Mucosa of descending colon (tissue), 3 donors: ENCODE measurements around the gene ZNF772. TPM values are rescaled to one million over a fixed set of nuclear protein-coding genes. Genes with fewer than 3 reads are reported as not detected.
"Not testable (repeated sequence)": the region's sequence is repeated elsewhere in the genome, so short reads cannot be mapped to it uniquely, and the experiment has no call there.

Source experiments
- ATAC-seq: fragments of 200-7000 bp; cut with Tn5 transposase; one replicate; pipeline ENCODE4 v1.9.1; 2020; ENCODE audit warnings: mild to moderate bottlenecking, moderate library complexity
- DNase-seq, 3 donors: peaks; one replicate each; pipeline ENCODE4 v3.0.0-alpha.2; 2020
- H3K36me3 ChIP-seq: fragments of 200-600 bp; one replicate; pipeline ENCODE4 v1.8.0; 2021; ENCODE audit warnings: low read depth, mild to moderate bottlenecking
- H3K4me1 ChIP-seq: fragments of 200-600 bp; one replicate; pipeline ENCODE4 v1.8.0; 2021; ENCODE audit warnings: low read depth, mild to moderate bottlenecking
- H3K4me3 ChIP-seq: fragments of 200-600 bp; one replicate; pipeline ENCODE4 v1.8.0; 2021; ENCODE audit warnings: mild to moderate bottlenecking
- H3K9me3 ChIP-seq: fragments of 200-600 bp; one replicate; pipeline ENCODE4 v1.8.0; 2021; ENCODE audit warnings: mild to moderate bottlenecking
- intact Hi-C, 2 donors: fragments of 100-400 bp; cut with DNase I in 1 of 2; cut with micrococcal nuclease in 1 of 2; formaldehyde crosslinking; loops; one replicate each; pipeline versions ENCODE4 v1.11.0 to v1.11.1; 2022; cut with DNase I, micrococcal nuclease
- total RNA-seq, 3 donors: library from RNA; stranded (reverse); fragmentation: NEBNext Ultra II Directional in 2 of 3; extraction: Animal tissue kit (Norgen Biotek cat#: 25700) in 2 of 3; gene quantifications; one replicate each; pipeline versions ENCODE4 v1.2.1 to v1.2.4, GENCODE V29; 2021 to 2023
- TF ChIP-seq, protein P1 (sequence below): fragments of 200-600 bp; IDR thresholded peaks from one replicate; pipeline ENCODE4 v1.8.0; 2022; ENCODE audit warnings: antibody characterized with exemption, mild to moderate bottlenecking
- donor health status: DM: no; HTN: no; CAD: no; lungs with moderate emphysema.
- donor health status: DM: no; HTN: no; CAD: no.
- donor health status: DM: no; HTN: yes; CAD: no.

Gene ZNF772
- total RNA-seq, 3 donors from 2014 or later, result 2.9 to 10.0 (median 5.9) TPM

DNA sequence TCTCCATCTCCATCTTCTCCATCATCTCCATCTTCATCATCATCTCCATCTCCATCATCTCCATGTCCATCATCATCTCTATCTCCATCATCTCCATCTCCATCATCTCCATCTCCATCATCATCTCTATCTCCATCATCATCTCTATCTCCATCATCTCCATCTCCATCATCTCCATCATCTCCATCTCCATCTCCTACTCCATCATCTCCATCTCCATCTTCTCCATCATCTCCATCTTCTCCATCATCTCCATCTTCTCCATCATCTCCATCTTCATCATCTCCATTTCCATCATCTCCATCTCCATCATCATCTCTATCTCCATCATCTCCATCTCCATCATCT, 21.9 kb upstream of the ZNF772 start:
- H3K4me1 ChIP-seq, intact Hi-C loops, ATAC-seq, H3K4me3 ChIP-seq, DNase-seq, H3K36me3 ChIP-seq: not testable (repeated sequence)
- peaks cover 56% of the 10 kb centered on the region for H3K9me3 ChIP-seq

DNA sequence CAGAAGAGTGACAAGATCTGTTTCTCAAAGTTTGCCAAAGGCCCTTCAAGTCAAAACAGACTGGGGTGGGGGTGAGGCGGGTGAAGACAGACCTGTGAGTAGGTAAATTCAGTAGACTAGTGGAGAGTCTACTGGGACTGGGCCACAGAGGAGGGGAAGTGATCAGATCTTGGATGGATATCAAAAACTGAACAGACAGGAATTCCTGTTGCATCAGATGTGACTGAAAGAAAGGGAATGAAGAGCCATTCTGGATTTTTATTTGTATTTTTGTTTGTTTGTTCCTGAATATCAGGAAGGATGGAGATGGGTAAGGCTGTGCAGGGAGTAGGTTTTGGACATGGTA, 10.9 kb upstream of the ZNF772 start:
- intact Hi-C loops, ATAC-seq, DNase-seq, H3K4me1 ChIP-seq, H3K36me3 ChIP-seq, H3K4me3 ChIP-seq: not testable (repeated sequence)
- H3K9me3 ChIP-seq, result peaks cover 28% of the 10 kb centered on the region

DNA sequence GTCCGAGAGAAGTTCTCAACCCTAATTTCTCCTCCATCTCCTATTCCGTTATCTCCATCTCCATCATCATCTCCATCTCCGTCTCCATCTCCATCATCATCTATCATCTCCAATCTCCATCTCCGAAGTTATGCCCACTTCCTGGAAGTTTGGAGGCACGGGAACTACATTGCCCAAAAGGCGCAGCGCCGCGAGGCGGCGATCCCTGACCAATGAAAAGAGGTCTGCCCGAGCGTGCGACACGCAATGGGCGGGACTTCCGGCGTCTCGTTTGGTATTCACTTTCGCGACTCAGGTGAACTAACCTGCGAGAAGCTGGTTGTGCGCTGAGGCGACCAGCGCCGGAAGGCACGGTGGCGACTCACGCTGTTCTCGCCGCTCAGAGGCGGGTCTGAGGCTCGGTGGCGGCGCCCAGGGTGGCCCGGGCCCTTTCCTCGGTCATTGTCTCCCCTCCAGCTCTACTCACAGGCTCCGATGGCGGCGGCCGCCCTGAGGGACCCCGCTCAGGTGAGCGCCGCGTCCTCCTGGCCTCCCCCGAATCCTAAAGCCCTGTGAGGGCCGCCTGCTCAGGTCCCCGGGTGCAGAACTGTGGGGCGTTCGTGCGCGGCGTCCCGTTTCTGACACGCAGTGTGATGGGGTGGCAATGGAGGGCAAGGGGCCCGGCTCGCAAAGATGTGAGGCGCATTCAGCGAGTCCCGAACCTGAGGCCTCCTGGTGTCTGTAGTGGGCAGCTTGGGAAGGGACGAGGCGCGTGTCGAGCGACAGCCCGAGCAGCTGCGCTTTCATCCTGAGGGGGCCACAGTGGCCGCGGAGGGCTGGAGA, 10.3 kb upstream of the ZNF772 start, which contains the start of gene ZNF419:
Gene ZNF419, plus strand, starts transcription at position 274 of the 822 bp plus-strand sequence. Its CDS starts 201 bp downstream, at position 475.
- DNase-seq (peak; percentile 95 to 97 (median 96)), ATAC-seq (peak; percentile 100)
- H3K4me1 ChIP-seq, intact Hi-C loops, H3K36me3 ChIP-seq: not testable (repeated sequence)
- peak within 1 kb of the TSS; percentile 87 for H3K4me3 ChIP-seq
- peaks cover 22% of the 10 kb centered on the region for H3K9me3 ChIP-seq

DNA sequence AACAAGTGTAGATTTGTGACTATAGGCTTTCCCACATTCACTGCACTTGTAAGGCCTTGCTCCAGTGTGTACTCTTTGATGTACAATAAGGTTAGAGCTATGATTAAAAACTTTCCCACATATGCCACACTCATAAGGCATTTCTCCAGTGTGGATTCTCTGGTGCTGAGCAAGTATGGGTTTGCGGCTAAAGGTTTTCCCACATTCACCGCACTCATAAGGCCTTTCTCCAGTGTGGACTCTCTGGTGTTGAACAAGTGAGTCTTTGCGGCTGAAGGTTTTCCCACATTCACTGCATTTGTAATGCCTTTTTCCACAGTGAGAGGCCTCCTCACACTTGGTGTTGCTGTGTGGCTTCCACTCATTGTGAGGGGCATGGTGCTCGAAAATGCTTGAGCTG, 3.7 kb downstream of the ZNF772 start:
- DNase-seq, result no peak
- H3K9me3 ChIP-seq, result peaks cover 93% of the 10 kb centered on the region
- no peak overlapping the region for H3K4me3 ChIP-seq
- H3K36me3 ChIP-seq, result no peaks in the 10 kb centered on the region
- no peaks in the 10 kb centered on the region for H3K4me1 ChIP-seq
- TF ChIP-seq, protein P1, sequence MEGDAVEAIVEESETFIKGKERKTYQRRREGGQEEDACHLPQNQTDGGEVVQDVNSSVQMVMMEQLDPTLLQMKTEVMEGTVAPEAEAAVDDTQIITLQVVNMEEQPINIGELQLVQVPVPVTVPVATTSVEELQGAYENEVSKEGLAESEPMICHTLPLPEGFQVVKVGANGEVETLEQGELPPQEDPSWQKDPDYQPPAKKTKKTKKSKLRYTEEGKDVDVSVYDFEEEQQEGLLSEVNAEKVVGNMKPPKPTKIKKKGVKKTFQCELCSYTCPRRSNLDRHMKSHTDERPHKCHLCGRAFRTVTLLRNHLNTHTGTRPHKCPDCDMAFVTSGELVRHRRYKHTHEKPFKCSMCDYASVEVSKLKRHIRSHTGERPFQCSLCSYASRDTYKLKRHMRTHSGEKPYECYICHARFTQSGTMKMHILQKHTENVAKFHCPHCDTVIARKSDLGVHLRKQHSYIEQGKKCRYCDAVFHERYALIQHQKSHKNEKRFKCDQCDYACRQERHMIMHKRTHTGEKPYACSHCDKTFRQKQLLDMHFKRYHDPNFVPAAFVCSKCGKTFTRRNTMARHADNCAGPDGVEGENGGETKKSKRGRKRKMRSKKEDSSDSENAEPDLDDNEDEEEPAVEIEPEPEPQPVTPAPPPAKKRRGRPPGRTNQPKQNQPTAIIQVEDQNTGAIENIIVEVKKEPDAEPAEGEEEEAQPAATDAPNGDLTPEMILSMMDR, result no peak
- intact Hi-C loops, result no loop called here
- ATAC-seq, result no peak

DNA sequence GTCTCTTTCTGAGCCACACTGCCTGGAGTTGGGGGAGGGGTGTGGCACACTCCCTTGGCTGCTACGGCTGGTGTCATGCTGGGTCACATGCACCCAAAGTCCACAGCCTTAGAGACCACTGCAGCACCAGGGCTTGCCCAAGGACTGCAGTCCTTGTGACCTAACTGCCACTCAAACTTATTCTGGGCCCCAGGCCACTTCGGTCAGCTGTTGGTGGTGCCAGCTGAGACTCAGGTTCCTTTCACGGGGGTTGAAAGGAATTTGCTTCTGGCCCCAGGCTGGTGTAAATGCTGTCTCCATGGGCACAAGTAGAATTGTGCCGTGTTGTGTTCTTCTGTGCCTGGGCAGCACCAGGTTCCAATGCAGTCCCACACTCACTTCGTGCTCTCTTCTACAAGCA, 10.9 kb downstream of the ZNF772 start:
- Histone ChIP-seq H3K36me3 (no peaks in the 10 kb centered on the region), H3K9me3 (peaks cover 81% of the 10 kb centered on the region), H3K4me1 (no peaks in the 10 kb centered on the region), H3K4me3 (no peak overlapping the region)
- intact Hi-C loops, result no loop called here
- ATAC-seq (no peak), DNase-seq (no peak)
- TF ChIP-seq, protein P1, result no peak

DNA sequence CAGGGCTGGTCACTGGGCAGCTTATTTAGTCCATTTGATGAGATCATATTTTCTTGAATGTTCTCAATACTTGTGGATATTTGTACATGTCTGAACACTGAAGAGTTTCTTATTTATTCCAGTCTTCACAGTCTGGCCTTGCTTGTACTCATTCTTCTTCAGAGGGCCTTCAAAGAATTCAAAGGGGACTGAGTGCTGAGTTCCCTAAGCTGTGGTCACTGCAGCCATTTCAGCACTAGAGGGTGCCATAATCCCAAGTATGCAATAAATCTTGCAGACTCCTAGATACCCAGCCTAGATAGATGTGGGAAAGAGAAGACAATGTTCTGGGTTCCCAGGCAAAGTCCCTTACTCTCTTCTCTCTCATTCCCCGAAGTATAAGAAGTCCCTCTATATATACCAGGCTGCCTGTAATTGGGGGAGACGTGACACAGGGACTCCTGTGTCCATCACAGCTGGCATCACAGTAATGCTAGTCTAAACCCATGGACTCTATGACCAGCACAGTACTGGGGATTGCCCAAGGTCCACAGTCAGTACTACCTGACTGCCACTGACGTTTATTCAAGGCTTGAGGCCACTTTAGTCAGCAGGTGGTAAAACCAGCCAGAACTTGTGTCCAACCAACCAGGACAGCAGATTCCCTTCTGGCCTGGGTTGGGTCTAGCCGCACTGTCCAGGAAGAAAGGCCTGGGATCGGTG, 11.5 kb downstream of the ZNF772 start:
- Histone ChIP-seq H3K4me1 (no peaks in the 10 kb centered on the region), H3K4me3 (no peak overlapping the region), H3K36me3 (no peaks in the 10 kb centered on the region), H3K9me3 (peaks cover 81% of the 10 kb centered on the region)
- ATAC-seq (peak; percentile 73), DNase-seq (peak in 1 of 3 donors; percentile 25)
- TF ChIP-seq, protein P1, result no peak
- intact Hi-C loops, result no loop called here

DNA sequence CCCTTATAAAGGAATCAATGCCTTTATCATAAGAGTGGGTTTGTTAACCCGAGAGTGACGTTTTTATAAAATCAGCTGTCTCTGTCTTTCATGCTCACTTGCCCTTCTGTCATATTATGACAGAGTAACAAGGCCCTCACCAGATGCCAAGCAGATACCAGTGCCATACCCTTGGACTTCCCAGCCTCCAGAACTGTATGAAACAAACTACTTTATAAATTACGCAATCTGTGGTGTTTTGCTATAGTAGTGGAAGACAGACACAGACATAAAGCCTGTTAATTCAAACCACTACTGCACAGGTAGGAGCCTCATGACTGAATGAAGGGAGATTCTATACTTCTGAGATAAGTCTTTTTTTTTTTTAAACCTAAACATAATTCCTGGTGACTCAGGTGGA, 25.1 kb downstream of the ZNF772 start:
- intact Hi-C loops, result no loop called here
- ATAC-seq, result no peak
- H3K9me3 ChIP-seq, result peaks cover 87% of the 10 kb centered on the region

More for the DNA sequence above, 25.1 kb downstream of the ZNF772 start:
- TF ChIP-seq, protein P1, result no peak
- H3K4me1 ChIP-seq, result no peaks in the 10 kb centered on the region
- no peak for DNase-seq
- H3K4me3 ChIP-seq, result no peak overlapping the region
- H3K36me3 ChIP-seq, result no peaks in the 10 kb centered on the region
